NB4 (cell line): Measurements from ENCODE around the gene RASA3.
"Not testable (repeated sequence)": the region's sequence is repeated elsewhere in the genome, so short reads cannot be mapped to it uniquely, and the experiment has no call there.

Source experiments
- DNase-seq: peaks from one replicate; pipeline ENCODE4 v3.0.0; 2010; ENCODE audit warnings: low read depth
- H3K4me3 ChIP-seq: one replicate; pipeline ENCODE4 v1.5.1; 2011; ENCODE audit warnings: mild to moderate bottlenecking, low read depth, low read length, moderate library complexity
- CTCF ChIP-seq: IDR thresholded peaks from one replicate; pipeline ENCODE4 v1.5.1; 2012; ENCODE audit warnings: low read depth, low read length
- MYC ChIP-seq: IDR thresholded peaks from 2 replicates; pipeline ENCODE4 v1.6.1; 2011; ENCODE audit warnings: low read depth, low read length
- POLR2A ChIP-seq: IDR thresholded peaks from 2 replicates; pipeline ENCODE4 v1.6.1; 2011; ENCODE audit warnings: mild to moderate bottlenecking; ENCODE audit not compliant: insufficient read length; ENCODE audit errors: extremely low read depth
- TF ChIP-seq, protein P1 (sequence below): IDR thresholded peaks from 2 replicates; pipeline ENCODE4 v1.6.1; 2011; ENCODE audit warnings: low read depth, low read length

RASA3 gene

GRCh38 chr13:113995051-113995601 is 137.3 kb downstream of the RASA3 start:
- H3K4me3 ChIP-seq, result no peak overlapping the region
- no peak for DNase-seq
- TF ChIP-seq POLR2A, result no peak
- TF ChIP-seq CTCF, result no peak
- TF ChIP-seq, protein P1, sequence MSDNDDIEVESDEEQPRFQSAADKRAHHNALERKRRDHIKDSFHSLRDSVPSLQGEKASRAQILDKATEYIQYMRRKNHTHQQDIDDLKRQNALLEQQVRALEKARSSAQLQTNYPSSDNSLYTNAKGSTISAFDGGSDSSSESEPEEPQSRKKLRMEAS, result no peak
- no peak for TF ChIP-seq MYC

- TF ChIP-seq POLR2A (no peak), CTCF (no peak), MYC (no peak)
- TF ChIP-seq, protein P1, result no peak
- no peak for DNase-seq
- H3K4me3 ChIP-seq, result no peak overlapping the region
Measured at GRCh38 chr13:113992276-113993005, 140.0 kb downstream of the RASA3 start.

DNA sequence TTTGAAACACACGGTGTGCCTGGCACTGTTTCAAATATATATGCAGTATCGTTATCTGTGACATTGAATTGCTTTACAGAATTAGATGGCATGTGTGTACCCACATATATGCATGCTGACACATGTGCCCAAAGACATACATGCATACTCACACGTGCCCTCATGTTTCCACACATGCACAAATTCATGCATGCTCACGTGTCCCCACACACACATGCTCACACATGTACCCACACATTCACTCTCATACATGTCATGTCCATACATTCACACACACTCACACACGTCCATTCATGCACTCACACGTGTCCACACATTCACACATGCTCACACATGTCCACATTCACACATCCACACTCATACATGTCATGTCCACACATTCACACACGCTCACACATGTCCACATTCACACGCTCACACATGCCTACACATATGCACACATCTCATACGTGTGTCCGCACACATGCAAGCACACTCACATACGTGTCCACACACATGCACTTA is 140.7 kb downstream of the RASA3 start:
- TF ChIP-seq, protein P1, result no peak
- no peak for TF ChIP-seq MYC
- TF ChIP-seq CTCF, result no peak
- no peak for TF ChIP-seq POLR2A
- DNase-seq, result no peak
- H3K4me3 ChIP-seq, result no peak overlapping the region

GRCh38 chr13:113991191-113991669 is 141.2 kb downstream of the RASA3 start:
- no peak overlapping the region for H3K4me3 ChIP-seq
- TF ChIP-seq MYC (no peak), POLR2A (no peak), CTCF (no peak)
- TF ChIP-seq, protein P1, result no peak
- DNase-seq, result no peak

DNA sequence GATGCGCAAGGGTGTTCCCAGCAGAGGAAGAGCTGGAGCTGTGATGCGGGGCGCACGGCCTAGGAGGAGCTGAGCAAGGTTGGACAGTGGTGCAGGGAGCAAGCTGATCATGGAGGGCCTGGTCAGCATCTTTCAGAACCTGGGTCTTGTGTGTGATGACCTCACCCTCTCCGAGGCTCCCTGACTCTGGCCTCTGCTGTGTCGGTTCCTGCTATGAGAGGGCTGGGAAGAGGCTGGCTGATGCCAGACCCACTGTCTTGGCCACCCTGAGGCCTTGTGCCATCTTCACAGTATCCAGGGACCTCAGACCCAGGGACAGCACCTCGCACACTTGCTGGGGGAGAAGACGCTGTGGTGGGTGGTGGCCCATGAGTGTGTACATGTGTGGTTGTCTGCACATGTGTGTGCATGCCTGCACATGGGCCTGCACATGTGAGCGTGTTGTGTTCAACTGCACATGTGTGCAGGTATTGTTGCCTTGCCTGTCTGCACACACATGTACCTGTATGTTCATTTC is 142.0 kb downstream of the RASA3 start:
- TF ChIP-seq, protein P1, result peak; percentile 9; the same call in 1 of the 2 replicates
- no peak for TF ChIP-seq POLR2A
- H3K4me3 ChIP-seq, result no peak overlapping the region
- no peak for DNase-seq

GRCh38 chr13:113989585-113990300 is 142.7 kb downstream of the RASA3 start:
- TF ChIP-seq POLR2A (no peak), MYC (no peak), CTCF (no peak)
- TF ChIP-seq, protein P1, result no peak
- no peak overlapping the region for H3K4me3 ChIP-seq
- DNase-seq, result peak; percentile 47

DNA sequence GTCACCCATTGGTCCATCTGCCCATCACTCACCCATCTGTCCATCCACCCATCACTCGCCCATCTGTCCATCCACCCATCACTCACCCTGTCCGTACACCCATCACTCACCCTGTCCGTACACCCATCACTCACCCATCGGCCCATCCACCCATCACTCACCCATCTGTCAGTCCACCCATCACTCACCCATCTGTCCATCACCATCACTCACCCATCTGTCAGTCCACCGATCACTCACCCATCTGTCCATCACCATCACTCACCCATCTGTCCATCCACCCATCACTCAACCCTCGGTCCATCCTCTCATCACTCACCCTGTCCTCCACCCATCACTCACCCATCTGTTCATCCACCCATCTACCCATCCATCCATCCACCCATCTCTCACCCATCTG is 143.6 kb downstream of the RASA3 start:
- not testable (repeated sequence) for DNase-seq, H3K4me3 ChIP-seq
